Activated CD8-positive, alpha-beta memory T cell treated with anti-CD3 and anti-CD28 coated beads for 24 hours (primary cell): ENCODE data around the gene ORM1.
"Not testable (repeated sequence)": the region's sequence is repeated elsewhere in the genome, so short reads cannot be mapped to it uniquely, and the experiment has no call there.

ENCODE experiments used
- DNase-seq: peaks from one replicate; pipeline ENCODE4 v3.0.0-alpha.2; 2020

ORM1 gene

DNA sequence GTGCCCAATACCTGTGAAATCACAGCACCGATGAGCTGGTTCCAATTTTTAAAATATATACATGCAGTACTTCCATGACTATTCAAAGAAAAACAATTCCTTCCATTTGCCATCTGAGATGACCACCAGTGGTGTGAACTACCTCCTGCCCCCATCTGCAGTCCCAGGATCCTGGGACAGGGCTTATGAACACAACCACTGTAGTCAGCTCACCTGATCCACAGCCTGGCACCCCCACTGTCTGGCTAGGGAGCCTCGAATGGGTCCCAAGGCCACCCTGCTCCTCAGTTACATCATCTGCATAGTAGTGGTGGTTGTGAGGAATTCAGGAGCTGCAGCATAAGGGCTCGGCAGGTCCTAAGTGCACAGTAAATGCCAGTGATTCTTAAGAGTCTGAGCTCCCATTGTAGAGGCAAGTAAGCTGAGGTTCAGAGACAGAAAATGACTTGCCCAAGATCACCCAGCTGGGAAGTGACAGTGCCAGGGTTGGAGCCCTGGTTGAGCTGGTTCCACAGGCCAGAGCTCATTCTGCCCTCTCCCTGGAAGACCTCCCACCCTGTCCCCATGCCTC is 2.9 kb downstream of the ORM1 start:
- not testable (repeated sequence) for DNase-seq

DNA sequence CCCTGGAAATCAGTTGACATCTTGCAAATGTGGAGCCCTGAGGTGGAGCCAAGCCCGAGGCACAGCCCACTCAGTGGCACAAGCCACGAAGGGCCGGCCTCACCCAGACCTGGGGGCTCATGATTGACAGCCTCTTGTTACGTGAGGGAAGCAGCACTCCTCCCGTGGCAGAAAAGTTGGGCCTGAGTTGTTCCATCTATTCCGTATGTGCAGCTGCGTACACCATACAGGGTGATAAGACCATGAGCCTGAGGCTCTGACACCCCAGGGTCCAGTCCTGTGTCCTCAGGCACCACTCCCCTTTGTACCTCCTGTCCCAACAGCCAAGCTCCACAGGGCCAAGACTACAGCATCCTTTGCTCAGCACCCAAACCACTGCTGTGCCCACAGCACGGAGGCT is 4.9 kb downstream of the ORM1 start:
- DNase-seq: no peak

DNA sequence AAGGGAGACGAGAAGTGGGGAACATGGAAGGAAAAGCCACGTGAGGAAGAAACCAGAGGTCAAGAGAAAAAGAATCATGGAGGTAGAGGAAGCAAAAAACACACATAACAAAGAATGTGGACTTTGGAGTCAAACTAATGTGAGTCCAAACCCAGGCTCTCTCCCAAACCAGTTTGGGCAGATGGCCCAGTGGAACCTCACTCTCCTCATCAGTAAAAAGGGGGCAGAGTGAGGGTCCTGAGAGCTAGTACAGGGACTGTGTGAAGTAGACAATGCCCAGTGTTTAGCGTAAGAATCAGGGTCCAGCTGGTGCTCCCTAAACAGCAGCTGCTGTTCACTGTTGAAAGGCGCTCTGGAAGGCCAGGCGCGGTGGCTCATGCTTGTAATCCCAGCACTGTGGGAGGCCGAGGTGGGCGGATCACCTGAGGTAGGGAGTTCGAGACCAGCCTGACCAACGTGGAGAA is 5.5 kb downstream of the ORM1 start:
- DNase-seq: not testable (repeated sequence)

GRCh38 chr9:114328937-114329624 is 6.2 kb downstream of the ORM1 start:
- not testable (repeated sequence) for DNase-seq

DNA sequence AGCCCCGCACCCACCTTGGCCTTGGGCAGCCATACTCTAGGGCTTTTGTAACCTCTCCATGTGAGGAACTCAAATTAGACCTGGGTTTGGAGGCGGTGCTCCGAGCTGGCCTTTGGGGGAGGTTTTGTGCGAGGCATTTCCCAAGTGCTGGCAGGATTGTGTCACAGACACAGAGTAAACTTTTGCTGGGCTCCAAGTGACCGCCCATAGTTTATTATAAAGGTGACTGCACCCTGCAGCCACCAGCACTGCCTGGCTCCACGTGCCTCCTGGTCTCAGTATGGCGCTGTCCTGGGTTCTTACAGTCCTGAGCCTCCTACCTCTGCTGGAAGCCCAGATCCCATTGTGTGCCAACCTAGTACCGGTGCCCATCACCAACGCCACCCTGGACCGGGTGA is 6.7 kb downstream of the ORM1 start, which contains the start of gene ORM2:
Gene ORM2 (plus strand): TSS at position 245 of the 398 bp plus-strand sequence. CDS start 36 bp downstream, at position 281.
- DNase-seq: not testable (repeated sequence)

GRCh38 chr9:114330636-114331035 is 7.7 kb downstream of the ORM1 start:
- no peak for DNase-seq

DNA sequence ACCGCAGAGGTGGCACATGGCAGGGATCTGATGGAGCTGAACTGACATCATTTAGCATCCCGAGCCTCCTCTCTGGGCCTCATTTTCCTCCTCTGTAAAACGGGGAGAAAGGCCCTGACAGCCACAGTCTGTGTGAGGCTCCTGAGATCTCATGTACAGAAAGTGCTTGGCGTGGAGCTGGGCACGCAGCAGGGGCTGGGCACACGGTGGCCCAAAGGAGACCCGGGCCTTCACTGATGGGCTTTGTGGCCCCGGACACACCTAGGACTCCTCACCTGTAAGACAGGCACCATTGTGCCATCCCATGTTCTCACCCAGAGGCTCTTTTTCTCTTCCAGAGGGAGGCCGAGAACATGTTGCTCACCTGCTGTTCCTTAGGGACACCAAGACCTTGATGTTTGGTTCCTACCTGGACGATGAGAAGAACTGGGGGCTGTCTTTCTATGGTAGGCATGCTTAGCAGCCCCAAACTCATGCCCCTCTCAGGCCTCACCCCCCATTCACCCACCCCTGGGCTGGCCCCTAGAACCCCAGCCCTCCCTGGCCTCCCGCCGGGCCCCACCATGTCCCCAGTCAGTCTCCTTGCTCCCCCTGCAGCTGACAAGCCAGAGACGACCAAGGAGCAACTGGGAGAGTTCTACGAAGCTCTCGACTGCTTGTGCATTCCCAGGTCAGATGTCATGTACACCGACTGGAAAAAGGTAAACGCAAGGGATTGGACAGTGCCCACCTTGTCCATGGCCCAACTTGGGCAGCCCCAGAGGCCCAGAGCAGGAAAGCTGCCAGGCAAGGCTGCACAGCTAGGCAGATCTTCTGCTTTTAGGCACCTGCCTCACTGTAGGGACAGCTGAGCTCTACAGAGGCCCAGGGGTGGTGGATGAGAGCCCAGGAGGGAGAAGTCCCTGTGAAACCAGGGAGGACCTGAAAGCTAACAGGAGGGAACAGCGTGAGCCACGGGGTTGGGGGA is 8.6 kb downstream of the ORM1 start:
- DNase-seq: not testable (repeated sequence)

- DNase-seq: not testable (repeated sequence)
These were observed 9.7 kb downstream of the ORM1 start for GRCh38 chr9:114332474-114333040.

- not testable (repeated sequence) for DNase-seq
These were observed 10.8 kb downstream of the ORM1 start for GRCh38 chr9:114333718-114334117.

DNA sequence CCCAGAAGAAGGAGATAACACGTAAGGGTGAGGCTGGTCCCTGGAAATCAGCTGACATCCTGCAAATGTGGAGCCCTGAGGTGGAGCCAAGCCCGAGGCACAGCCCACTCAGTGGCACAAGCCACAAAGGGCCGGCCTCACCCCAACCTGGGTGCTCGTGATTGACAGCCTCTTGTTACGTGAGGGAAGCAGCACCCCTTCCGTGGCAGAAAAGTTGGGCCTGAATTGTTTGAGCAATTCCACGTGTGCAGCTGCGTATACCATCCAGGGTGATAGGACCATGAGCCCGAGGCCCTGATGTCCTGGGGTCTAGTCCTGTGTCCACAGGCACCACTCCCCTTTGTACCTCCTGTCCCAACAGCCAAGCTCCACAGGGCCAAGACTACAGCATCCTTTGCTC is 11.6 kb downstream of the ORM1 start:
- no peak for DNase-seq

DNA sequence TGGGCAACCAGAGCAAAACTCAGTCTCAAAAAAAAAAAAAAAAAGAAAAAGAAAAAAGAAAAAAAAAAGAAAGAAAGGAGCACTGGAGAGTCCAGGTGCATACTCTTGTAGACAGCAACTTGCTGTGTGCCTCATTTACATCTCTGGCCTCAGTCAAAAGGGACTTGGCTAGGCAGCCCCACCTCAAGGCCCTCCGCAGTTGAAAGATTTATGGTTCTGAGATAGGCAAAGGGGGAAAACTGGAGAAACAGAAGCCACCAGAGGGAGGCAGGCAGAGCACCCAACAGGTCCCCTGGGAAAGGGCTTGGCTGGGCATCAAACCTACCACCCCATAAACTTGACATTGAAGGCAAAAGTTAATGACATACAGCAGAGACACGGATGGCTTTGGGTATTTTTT is 12.8 kb downstream of the ORM1 start:
- DNase-seq: no peak

DNA sequence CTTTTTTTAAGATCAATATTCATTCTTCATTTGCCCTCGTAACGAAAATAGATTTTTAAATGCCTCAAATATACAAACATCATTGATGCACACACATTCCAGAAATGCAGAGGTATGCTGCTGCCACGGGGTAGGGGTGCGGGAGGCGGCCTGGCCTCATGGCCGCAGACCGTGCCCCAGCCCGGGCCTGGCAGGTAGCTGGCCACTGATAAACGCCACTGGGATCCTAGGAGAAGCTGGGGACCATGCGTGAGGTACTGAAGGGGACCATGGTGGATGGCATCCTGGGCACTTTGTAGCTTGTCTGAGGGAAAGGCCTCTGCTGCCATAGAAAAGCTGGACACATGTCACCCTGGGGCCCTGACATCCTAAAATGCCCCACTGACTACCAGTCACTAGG is 13.3 kb downstream of the ORM1 start:
- DNase-seq: no peak

DNA sequence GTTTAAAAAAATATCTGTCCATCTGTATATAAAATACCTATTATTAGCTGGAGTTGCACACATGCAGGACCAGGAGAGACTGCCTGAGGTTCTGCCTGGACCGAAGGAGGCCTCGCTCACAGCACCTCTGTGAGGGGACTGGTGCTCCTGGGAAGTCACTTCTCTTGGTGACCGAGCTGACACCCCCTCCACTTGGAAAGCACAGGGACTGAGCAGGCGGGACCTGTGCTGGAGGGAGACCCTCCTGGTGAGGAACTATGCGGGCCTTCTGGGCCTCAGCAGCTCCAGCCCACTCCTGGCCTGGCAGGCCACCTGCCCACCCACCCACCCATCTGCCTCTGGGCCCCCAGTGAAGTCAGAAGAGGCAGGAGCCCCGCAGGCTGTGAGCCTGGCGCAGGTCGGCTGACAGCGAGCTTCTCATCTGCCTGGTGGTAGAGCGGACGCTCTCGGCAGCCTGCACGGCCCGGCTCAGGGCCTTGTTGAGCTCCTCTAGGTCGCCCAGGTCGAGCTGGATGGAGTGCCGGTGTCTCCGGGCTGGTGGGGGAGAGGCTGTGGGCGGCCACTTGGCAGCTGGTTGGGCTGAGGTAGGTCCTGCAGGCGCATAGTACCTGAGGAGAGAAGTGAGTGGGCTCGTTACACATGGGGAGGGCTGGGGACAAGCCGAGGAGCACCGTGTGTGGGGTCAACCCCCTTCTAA is 13.9 kb downstream of the ORM1 start:
- DNase-seq: no peak

- DNase-seq: no peak
These were observed 15.3 kb downstream of the ORM1 start for GRCh38 chr9:114338187-114338586.

GRCh38 chr9:114339130-114339908 is 16.4 kb downstream of the ORM1 start:
- peak; percentile 85 for DNase-seq

DNA sequence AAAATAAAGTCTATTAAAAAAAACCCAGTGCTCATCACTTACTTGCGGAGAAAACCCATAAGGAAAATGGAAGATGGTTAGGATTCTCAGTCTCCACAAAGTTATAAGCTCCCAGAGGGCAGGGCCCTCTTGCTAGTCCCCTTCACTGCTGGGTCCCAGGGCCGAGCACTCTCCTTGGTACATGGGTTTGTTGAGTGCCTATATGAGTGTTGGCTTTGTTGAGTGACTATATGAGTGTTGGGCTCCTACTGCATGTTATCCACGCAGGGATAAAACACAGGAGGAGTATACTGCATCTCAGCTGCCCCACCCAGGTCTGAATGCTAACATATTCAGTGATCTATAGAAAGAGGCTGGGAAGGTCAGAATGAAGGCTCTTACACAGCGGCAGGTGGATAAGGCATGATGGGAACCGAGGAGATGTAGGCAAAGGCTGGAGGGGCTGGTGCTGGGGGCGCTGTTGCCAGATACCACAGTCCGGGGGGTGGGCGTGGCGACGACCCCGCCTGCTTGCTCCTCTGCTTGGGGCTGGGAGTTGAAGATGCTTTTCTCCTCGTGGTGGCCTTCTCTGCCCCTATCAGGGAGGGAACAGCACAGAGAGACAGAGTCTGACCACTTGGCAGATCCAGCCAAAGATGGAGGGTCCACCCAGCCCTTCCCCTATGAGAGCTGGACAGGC is 18.4 kb downstream of the ORM1 start:
- DNase-seq: no peak

DNA sequence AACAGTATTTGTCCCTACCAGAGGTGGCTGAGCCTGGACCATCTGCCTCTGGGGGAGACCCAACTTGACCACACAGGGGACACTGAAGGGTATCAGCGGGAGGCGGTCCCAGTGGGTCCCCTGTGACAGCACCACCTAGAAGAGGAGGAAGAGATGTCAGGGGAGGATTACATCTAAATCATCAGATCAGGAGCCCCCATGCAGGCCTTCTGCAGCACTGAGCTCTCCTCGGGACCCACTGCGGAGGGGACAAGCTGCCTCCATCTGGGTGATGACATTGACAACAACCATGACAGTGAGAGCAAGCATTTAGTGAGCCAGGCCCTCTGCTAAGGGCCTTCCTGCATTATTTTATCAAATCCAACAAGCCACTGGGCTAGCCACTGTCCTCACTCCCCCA is 19.1 kb downstream of the ORM1 start:
- DNase-seq: no peak

DNA sequence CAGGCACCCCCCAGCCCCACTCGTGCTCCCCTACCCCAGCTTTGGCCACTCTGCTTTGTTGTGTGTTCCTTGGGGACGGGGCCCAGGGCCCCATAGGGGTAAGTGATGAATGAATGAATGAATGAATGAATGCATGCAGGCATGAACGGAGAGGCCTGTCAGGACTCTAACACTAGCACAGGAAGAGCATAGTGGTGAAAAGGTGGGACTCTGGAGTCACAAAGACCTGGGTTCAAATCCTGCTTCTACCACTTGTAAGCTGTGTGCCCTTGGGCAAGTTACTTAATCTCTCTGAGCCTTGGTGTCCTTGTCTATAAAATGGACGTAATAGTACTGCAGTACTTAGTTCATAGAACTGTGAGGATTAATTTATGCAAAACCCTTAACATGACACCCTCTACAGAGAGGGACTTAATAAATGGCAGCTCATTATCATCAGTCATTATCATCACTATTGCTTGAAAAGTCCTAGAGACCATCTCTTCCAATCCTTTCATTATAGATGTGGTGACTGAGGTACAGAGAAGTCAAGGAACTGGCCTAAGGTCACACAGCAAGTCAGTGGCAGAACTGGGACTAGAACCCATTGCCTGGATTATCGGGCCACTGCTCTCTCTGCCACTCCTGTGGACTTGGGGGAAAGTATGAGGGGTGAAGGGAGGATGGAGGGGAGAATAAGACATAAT is 20.0 kb downstream of the ORM1 start:
- DNase-seq: no peak

DNA sequence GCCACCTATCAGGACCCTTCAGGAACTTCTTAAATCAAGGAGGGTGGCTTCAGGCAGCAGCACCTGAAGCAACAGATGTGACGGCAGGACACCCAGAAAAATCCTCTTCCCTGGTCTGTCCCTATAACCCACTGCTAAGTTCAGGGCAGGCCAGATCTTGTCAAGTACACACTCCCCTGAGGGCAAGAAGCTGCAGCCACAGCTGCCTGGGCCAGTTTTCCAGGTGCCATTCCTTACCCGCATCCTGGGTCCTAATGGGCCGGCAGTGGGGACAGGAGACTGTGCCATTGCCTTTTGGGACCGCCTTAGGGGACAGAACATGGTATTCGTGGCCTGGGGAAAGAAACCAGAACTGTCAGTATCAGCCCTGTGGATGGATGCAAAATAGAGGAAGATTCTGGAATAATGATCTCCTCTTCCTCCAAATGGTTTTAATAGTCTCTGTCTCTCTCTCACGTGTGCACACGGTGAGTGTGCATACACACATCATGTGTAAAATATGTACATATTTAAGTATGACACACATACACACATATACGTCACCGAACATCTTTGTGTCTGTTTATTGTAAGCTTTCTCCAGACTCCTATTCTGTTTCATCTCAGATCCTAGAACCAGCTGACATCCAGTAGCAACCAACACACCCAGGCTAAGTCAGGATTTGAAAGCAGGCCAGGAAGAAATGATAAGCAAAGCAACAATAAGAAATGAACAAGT is 20.7 kb downstream of the ORM1 start:
- no peak for DNase-seq

DNA sequence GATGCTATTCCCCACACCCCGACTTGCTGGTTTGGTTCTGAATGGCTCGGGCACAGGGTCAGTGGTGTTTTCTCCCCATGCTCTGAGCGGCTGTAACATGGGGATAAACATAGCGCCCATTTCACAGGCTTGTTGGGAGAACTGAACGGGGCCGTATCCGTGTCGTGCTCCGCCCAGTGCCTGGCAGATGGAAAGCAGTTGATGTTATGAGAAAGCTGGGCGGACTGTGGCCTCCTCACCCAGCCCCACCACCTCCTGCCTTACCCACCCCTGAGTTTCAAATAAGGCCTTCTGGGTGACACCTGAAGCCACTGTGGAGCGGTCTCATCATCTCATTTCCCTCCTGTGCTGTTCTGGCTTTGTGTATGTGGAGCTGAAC is 21.3 kb downstream of the ORM1 start:
- DNase-seq: no peak
